HUES6 (cell line): Measurements from ENCODE around the gene MSS51.

Experiments used
- H3K27ac ChIP-seq: 2 replicates; pipeline ENCODE4 v1.7.0; 2013; ENCODE audit warnings: low read depth, mild to moderate bottlenecking, low read length, inconsistent platforms
- H3K27me3 ChIP-seq: 2 replicates; pipeline ENCODE4 v1.6.1; 2013; ENCODE audit warnings: low read length; ENCODE audit not compliant: control insufficient read depth, insufficient read depth
- H3K36me3 ChIP-seq: 2 replicates; pipeline ENCODE4 v1.6.1; 2013; ENCODE audit warnings: low read length; ENCODE audit not compliant: control insufficient read depth, insufficient read depth
- H3K4me1 ChIP-seq: 2 replicates; pipeline ENCODE4 v1.6.1; 2013; ENCODE audit warnings: low read length; ENCODE audit not compliant: control insufficient read depth, insufficient read depth
- H3K4me3 ChIP-seq: 2 replicates; pipeline ENCODE4 v1.5.1; 2013; ENCODE audit warnings: low read depth, low read length
- H3K9ac ChIP-seq: one replicate; pipeline ENCODE4 v1.6.1; 2013; ENCODE audit warnings: mild to moderate bottlenecking, low read length
- H3K9me3 ChIP-seq: 2 replicates; pipeline ENCODE4 v1.6.1; 2013; ENCODE audit warnings: low read depth, low read length; ENCODE audit not compliant: control insufficient read depth, insufficient read depth

MSS51 gene

DNA sequence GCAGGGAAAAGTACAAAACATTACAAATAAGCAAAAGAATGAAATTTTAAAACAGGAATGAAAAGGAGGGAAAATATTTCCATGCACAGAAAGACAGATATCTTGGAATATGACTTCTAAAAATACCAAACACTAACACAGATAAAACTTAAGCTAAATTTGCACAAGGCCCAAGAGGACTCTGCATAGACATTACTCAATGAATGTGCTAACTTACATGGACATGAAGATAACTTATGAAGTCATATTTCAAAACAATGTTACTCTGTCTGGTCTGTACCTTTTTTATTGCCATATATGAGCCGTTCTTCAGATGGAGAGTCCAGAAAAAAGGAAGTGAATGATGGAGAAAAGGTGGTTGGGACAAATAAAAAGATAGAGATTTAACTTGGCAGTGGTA, 15.0 kb upstream of the MSS51 start:
- Histone ChIP-seq H3K4me3 (no peak overlapping the region), H3K27ac (no peak overlapping the region), H3K9me3 (no peaks in the 10 kb centered on the region), H3K9ac (no peak overlapping the region), H3K4me1 (no peaks in the 10 kb centered on the region), H3K36me3 (peaks cover 22% of the 10 kb centered on the region), H3K27me3 (no peaks in the 10 kb centered on the region)

DNA sequence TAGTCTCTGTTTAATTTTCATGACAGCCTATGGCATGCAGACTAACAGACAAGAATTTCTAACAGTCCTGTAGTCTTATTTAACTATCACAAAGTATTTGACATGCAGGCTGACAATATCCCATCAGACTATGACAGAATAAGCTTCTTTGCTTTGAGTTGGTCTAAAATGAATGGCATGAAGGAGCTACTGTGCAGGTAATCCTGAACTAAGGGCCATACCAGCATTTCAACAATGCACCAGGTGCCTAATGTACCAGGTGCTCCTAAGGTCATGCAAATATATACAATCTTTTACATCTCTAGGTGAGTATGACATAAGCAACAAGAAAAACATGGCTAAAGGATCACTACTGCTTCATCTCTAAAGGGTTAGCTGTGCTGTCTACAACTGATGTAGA, 13.6 kb upstream of the MSS51 start:
- Histone ChIP-seq H3K9ac (no peak overlapping the region), H3K9me3 (no peaks in the 10 kb centered on the region), H3K4me3 (no peak overlapping the region), H3K27me3 (no peaks in the 10 kb centered on the region), H3K4me1 (no peaks in the 10 kb centered on the region), H3K27ac (no peak overlapping the region), H3K36me3 (peaks cover 16% of the 10 kb centered on the region)

DNA sequence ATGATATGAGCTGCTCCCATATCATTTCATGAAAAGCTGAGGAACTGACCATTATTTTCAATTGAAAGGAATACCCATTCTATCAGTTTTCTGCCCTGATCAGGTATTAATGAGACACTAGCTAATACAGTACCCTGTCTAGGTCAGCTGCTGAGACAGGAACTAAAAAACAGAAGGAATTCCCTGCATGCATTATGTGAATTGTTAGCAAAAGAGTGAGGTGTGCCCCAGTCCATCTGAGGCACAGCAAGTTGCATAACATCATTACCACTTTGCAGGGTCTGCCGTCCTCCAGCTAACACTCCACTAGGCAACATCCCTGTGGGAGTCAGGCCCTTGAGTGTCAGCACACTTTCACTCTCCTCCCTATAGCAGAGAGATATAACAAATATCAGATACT, 11.1 kb upstream of the MSS51 start:
- Histone ChIP-seq H3K9ac (no peak overlapping the region), H3K27me3 (no peaks in the 10 kb centered on the region), H3K4me3 (no peak overlapping the region), H3K4me1 (no peaks in the 10 kb centered on the region), H3K9me3 (no peaks in the 10 kb centered on the region), H3K36me3 (peaks cover 16% of the 10 kb centered on the region), H3K27ac (no peak overlapping the region)

- no peaks in the 10 kb centered on the region for H3K4me1 ChIP-seq
- H3K9ac ChIP-seq: no peak overlapping the region
Measured at GRCh38 chr10:73439605-73440312, 6.4 kb upstream of the MSS51 start.

DNA sequence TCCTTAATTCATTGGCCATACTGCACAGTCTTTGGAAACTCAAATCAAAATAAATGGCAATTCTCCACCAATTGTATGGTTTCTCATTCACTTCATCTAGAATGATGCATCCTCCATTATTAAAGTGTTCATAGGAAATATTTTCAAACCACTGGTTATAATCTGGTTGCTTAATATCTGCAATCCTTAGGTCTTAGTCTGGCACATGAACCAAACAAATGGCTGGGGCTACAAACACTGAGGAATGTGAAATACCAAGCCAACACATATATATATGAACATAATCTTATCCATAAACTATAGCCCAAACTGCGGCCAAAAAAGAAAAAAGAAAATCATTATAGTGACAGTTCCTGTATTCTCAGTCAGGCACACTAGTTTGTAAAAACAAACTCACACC, 5.7 kb upstream of the MSS51 start:
- no peak overlapping the region for H3K27ac ChIP-seq
- no peaks in the 10 kb centered on the region for H3K27me3 ChIP-seq
- peaks cover 16% of the 10 kb centered on the region for H3K36me3 ChIP-seq
- H3K9me3 ChIP-seq: no peaks in the 10 kb centered on the region
- no peaks in the 10 kb centered on the region for H3K4me1 ChIP-seq
- H3K9ac ChIP-seq: no peak overlapping the region
- H3K4me3 ChIP-seq: no peak overlapping the region

More at GRCh38 chr10:73439605-73440312, 6.4 kb upstream of the MSS51 start:
- Histone ChIP-seq H3K9me3 (no peaks in the 10 kb centered on the region), H3K27me3 (no peaks in the 10 kb centered on the region), H3K36me3 (peaks cover 21% of the 10 kb centered on the region), H3K27ac (no peak overlapping the region), H3K4me3 (no peak overlapping the region)

DNA sequence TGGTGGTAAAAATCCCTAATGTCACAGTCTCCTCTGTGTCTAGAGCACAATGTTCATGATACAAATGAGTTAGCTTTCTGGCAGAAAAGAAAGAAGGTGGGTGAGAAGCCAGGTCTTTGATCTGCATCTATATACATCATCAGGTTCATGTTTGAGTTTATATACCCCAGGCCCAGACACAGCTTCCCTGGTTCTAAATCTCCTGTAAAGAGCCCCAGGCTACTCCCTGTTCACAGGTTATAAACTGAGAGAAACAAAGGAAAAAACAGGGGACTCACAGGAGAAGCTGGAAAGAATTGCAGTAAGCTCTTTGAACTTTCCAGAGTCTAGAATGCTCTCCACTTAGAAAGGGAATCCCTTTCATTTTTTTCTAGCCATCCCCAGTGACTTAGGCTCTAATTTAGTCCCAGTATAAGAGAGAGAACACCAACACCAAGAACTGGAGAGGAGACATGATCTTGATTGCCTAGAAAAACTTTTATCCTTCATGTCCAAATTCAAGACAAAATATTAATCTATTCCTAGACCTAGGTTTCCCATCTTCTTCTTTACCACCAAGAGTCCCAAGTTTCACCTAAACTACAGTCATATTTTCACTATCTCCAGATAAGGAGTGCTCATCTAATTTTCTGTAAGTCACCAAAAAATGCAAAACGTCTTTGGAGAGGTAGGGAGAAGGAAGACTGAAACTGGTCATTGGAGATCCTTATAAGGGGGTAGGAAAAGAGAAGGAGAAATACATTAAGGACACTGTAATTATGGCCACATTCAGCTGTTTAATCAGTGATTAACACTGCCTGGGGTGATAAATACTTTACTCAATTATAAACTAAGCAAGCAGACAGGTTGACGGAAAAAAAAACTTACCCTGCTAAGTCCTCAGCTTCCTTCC, 469 bp downstream of the MSS51 start:
- peaks cover 9% of the 10 kb centered on the region for H3K36me3 ChIP-seq
- peaks cover 9% of the 10 kb centered on the region; the same call in 1 of the 2 replicates for H3K4me1 ChIP-seq
- no peak overlapping the region for H3K27ac ChIP-seq
- H3K4me3 ChIP-seq: no peak overlapping the region
- H3K9me3 ChIP-seq: no peaks in the 10 kb centered on the region
- no peaks in the 10 kb centered on the region for H3K27me3 ChIP-seq
- H3K9ac ChIP-seq: no peak overlapping the region

GRCh38 chr10:73426318-73426717, 7.0 kb downstream of the MSS51 start:
- peaks cover 51% of the 10 kb centered on the region for H3K36me3 ChIP-seq
- no peak overlapping the region for H3K4me3 ChIP-seq
- no peaks in the 10 kb centered on the region for H3K27me3 ChIP-seq
- no peaks in the 10 kb centered on the region for H3K4me1 ChIP-seq
- no peak overlapping the region for H3K9ac ChIP-seq
- no peaks in the 10 kb centered on the region for H3K9me3 ChIP-seq
- H3K27ac ChIP-seq: no peak overlapping the region

GRCh38 chr10:73424478-73424877, 8.9 kb downstream of the MSS51 start:
- H3K36me3 ChIP-seq: peaks cover 51% of the 10 kb centered on the region
- no peaks in the 10 kb centered on the region for H3K9me3 ChIP-seq

DNA sequence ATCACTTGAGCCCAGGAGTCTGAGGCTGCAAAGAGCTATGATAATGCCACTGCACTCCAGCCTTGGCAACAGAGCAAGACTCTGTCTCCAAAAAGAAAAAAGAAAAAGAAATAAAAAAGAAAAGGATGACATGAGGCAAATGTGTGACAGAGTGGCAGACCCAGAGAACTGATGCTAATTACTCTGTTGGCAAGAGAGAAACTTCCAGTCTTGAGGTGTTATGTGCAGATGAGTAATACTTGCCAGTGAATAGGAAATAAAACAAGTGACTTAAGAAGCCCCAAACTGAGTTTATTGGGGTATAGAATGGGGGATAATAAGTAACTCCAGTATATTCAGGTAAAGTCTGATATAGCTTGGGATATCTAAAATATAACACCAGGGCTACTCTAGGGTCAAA, 10.1 kb downstream of the MSS51 start:
- no peak overlapping the region for H3K4me3 ChIP-seq
- no peaks in the 10 kb centered on the region for H3K4me1 ChIP-seq
- H3K9ac ChIP-seq: no peak overlapping the region
- H3K9me3 ChIP-seq: no peaks in the 10 kb centered on the region
- no peak overlapping the region for H3K27ac ChIP-seq
- peaks cover 51% of the 10 kb centered on the region for H3K36me3 ChIP-seq
- H3K27me3 ChIP-seq: no peaks in the 10 kb centered on the region

More at GRCh38 chr10:73424478-73424877, 8.9 kb downstream of the MSS51 start:
- Histone ChIP-seq H3K9ac (no peak overlapping the region), H3K4me3 (no peak overlapping the region), H3K27me3 (no peaks in the 10 kb centered on the region), H3K4me1 (no peaks in the 10 kb centered on the region), H3K27ac (no peak overlapping the region)

GRCh38 chr10:73416571-73416970, 16.8 kb downstream of the MSS51 start:
- Histone ChIP-seq H3K27ac (no peak overlapping the region), H3K9me3 (no peaks in the 10 kb centered on the region), H3K4me1 (0 out of 2 replicates have a peak, but pooled peaks cover 5% of the 10 kb centered on the region), H3K36me3 (no peaks in the 10 kb centered on the region), H3K4me3 (no peak overlapping the region), H3K9ac (no peak overlapping the region), H3K27me3 (no peaks in the 10 kb centered on the region)
